GM19193 (cell line): Measurements from ENCODE around the gene MED12L.

Source experiments
- POLR2A ChIP-seq: IDR thresholded peaks from 4 replicates; pipeline ENCODE4 v1.6.1; 2011; ENCODE audit not compliant: insufficient read depth, insufficient read length; ENCODE audit errors: extremely low read depth

MED12L gene

DNA sequence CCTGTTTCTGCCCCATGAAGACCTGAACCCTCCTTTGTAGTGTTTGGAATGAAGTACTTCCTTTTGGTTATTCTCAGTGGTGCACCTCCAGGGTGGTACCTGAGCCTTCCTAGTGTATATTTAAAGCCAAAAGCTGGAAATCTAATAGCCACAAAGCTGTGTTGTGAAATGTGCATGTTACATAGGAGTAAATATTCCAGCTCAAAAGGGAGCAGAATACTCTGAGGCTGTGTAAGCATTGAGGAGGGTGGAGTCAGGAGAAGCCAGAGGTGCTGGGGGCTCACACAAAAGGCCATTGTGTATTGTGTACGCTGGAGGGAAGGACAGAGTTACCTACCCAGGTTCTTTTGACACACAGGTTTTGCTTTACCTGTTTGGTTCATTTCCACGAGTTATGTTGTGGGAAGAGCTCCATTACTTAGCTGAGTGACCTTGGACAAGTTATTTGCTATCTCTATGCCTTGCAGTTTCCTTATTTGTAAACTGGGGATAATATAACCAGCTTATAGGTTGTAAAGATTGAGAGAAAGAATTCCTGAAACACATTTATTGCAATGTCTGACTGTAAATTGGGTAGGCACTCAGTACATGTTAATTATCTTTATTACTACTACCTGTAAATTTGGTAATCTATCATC, 92.9 kb downstream of the MED12L start:
- TF ChIP-seq POLR2A = no peak

DNA sequence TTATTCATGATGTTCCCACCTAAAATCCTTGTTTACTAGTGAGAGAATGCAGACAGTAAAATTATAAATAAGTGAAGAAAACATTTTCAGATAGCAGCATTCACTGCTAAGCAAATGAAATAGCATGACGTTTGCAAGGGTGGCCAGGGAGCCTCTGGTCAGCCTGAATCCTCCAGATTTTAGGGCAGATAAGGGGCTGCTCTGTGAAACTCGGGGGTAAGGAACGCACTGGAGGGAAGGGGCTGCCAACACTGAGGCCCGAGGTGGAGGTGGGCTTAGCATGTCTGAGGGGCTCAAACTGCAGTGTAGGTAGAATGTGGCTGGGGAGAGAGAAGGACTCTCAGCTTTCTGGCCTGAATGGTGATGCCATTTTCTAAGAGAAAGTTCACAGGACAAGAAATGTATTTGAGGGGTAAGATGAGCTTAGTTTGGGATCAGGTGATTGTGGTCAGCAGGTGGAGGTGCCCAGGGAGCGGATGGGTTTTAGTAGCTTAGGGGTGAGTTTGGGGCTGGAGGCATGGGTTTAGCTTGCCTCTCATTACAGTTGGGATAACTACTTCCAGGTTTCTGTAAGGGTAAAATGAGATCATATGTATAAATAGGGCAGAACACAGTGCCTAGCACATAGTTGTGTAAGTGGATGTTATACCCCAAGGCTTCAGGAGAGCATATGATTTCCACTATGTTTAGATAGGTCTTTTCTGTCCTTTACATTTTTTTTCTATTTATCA, 97.0 kb downstream of the MED12L start:
- no peak for TF ChIP-seq POLR2A

DNA sequence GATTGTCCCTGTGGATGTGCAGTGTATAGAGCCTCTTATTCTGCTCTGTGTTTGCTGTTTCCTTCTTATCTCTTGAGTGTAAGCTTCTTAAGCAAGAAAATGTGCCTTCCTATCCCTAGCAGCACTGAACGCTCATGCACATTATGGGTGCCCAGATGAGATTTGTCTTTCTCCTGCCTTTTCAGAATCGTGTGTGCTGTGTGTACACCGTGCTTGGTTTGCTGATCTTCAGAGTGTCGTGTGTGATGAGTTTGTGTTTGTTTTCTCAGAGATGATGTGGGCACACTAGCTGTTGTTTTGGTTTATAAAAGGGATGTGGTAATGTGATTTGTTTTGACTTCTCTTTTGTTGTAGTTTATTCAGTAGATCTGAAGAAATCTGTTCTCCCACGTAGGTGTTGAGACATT, 97.8 kb downstream of the MED12L start:
- TF ChIP-seq POLR2A = no peak

DNA sequence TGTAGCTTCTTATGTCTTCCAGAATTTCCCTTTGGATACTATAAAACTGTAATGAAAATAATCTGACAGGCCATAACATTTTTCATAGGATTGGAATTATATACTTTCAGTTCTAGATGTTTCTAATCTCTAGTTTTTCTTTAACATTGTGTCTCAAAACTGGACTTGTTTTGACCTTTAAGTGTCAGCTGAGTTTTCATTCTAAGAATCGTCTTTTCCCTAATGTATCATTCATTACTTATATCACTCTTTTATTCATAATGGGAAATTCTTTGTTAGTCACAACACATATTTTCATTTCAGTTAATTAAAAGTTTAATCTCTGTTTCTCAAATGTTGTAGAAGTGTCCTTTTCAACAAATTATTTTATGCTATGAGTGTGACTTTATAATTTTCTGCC, 105.6 kb downstream of the MED12L start:
- TF ChIP-seq POLR2A = no peak

DNA sequence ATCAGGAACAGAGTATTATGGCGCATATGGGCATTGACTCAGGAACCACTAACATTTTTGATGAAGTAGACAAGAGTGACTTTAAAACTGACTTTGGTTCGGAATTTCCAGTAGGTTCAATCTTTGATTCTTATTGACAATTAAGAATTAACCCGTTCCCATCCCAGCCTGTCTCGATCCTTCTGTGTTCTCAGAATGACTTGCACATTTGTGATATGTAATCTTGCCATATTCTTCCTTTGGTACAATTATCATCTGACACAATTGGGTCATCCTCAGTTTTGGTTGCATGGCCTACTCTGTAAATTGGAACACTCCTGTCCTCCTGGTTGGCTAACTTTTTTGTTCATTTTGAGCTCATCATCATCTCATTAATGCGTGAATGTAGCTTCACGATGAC, 107.1 kb downstream of the MED12L start:
- TF ChIP-seq POLR2A = no peak

DNA sequence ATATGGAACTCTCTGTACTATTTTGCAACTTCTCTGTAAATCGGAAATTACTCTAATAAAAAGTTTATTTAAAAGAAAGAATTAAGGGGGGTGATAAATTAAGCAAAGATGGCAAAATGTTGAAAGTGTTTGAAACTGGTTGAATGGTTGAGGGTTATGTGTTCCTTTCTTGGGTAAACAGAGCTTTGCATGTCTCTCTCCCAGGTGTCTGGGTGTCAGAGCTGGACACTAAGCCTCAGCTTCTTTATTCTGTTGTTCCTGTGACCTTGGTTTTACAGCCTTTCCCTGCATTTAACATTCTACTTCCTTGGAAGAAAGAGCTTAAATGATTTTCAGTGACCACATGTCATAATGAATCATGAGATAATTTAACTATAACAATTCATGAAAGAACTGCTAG, 110.4 kb downstream of the MED12L start:
- no peak for TF ChIP-seq POLR2A

DNA sequence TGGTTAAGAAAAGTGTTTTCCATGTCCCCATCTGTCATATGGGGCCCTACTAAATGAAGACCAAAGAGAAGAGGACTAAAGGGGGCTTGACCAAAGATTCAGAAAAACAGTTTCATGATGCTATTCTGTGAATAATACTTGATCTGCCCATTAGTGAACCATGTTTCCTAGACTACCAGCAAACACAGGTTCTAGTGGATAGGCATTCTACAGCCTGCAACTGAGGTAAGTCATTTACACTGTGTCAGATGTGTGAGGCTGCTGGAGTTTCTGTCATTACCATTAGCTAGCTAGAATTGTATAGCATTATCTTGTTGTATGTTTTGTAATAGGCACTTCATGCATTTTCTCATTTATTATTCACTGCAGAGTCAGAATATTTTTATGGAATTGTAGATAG, 111.0 kb downstream of the MED12L start:
- TF ChIP-seq POLR2A = no peak

DNA sequence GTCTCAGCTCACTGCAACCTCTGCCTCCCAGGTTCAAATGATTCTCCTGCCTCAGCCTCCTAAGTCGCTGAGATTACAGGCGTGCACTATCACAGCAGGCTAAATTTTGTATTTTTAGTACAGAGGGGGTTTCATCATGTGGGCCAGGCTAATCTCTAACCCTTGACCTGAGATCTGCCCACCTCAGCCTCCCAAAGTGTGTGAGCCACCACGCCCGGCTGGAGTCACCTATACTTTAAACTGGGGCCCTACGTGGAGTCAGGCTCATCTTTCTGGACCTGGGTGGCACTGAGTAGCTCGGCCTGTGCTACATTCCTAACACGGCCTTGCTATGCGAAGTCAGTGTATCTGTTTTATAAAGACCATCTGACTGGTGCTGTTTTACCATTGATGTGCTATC, 111.8 kb downstream of the MED12L start:
- TF ChIP-seq POLR2A = no peak

DNA sequence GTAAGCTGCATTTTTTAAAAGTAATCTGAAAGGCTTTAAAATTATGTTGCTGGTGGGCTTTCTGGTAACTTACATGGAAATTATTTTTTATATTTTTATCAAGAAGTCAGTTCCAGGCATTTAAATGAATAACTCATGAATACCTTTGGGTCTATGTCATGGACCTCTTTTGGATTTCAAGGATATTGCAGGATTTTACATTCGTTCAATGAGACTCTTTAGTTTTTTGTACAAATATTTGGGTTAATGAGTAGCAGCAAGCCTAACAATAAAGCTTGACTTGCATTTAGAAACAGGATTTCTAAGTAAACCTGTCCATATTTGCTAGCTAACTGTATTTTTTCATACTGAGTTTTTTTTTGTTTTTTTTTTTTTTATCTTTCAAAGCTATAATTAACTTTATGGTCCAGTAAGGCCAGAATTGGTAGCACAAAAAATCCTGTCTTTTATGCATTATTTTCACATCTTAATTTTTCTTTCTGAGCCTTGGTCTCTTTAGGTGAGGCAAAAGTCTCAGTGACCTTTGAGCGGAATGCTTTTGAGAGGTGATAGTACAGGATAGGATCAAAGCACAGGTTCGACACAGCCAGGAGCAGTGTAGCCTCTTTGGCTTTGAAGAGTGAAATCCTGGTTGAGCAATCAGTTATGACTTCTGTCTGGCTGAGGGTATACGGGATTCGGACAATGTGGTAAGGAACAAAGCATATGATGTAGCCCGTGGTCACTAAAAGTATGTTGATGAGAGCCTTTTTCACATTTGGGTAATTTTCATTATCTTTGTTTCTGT, 112.7 kb downstream of the MED12L start:
- no peak for TF ChIP-seq POLR2A

DNA sequence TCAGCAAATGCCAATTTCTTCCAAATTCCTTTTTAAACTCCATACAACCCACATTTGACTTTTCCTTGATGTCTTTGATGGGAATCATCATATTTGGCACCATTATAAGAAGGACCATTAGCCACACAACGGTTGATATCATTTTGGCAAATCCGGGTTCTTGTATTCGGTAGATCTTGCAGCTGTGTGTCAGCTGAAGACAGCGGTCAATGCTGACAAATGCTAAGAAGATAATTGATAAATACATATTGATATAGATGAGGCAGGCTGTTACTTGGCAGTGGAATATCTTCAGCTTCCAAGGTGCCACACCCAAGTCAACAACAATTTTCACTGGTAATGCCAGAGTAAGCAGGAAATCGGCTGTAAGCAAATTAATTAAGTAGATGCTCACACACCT, 113.4 kb downstream of the MED12L start:
- no peak for TF ChIP-seq POLR2A

DNA sequence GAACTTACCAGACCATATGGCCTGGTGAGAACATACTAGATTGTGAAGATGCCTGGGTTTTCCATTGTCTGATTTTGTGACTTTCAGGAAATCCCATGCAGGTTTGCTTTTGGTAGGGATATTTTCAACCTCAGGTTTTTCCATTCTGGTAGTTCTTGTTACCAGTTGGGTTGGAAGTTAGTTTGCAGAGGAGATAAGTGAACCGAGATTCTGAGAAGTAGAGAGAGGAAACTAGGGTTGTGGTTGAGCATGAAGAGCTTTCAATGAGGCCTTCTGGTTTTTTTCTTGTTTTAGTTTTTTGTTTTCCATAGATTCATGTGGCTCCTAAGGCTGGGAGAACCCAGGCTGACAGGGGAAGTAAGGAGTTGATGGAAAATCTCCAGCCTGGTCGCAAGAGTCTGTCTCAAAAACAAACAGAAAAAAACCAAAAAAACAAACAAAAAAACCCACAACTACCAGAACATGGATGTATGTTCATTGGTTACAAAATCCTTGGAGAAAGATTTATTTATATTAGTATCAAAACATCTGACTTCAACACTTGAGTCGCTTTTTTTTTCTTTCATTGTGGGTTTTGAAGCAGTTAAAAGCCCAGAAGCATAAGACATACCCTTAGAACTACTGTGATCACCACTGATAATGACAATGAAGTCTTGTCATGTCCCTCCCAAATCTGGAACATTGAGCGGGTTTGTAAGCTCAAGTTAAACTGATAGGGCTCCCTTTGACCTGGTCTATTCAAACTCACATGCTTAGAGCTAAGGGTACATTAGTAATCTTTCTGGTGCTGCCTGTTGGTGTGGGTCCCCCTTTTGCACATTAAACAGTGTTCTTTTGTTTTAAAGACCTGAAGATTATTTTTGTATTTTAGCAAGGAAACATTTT, 114.3 kb downstream of the MED12L start:
- no peak for TF ChIP-seq POLR2A

DNA sequence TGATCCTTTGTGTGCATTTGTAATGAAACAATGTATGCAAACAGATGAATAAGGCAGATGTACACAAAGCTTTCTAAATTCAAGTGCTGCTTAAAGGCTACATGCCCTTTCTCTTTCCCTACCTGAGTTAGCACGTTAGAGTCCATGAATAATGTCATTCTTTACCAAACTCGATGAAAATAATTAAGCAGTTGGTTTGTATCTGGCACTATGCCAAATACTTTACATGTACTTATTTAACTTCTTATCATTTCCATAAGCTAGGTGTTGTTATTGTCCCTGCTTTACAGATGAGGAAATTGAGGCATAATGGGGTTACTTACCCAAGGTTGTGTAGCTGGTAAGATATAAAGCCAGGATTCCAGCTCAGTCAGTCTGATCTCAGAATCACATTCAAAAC, 115.1 kb downstream of the MED12L start:
- no peak for TF ChIP-seq POLR2A

DNA sequence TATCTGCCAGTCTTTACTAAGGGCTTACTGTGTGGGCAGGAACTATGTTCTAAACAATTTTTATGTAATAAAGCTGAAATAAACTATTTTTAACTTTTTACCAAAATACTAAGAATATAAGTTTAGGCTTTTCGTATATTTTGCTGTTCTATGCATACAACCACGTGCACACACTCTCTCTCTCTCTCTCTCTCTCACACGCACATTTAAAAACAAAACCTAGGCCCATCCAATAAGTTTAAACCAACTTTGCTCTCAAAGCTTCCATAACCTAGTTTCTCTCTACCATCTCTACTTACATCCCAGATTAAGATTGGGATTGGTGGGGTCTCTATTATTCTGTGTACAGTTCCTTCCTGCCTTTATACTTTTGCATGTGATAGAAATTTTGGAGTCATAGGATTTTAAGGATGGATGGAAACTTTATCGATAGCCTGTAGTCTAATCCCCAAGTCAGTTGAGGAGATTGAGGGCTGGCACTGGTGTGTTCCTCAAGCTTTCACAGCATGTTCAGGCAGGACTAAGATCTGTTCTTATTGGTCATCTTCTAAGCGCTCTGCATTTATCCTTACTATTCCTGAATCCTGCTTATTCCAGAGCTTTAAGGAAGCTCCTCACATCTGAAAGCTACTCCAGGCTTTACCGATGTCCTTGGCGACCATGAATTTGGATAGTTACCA, 115.7 kb downstream of the MED12L start:
- TF ChIP-seq POLR2A = no peak

DNA sequence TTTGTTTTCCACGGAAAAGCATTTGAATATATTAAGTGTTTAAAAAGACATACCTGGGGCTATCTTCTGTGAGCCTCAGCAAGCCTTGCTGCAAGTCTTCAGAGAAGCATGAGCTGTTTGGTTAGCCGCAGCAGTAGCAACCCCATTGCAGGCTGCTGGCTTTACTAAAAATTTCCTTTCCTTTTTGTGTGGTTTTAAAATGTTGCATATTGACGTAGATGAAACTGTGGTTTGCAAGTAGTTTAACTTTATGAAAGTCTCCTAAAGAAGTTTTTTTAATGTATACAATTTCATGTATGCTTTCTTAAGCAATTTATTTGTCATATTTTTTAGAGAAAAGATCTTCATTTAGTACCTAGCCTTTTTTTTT, 117.6 kb downstream of the MED12L start, which contains the start of gene GPR171:
TSS of gene GPR171 (minus strand) at position 166 of the 370 bp plus-strand sequence. CDS start 3,830 bp downstream, outside the sequence.
- TF ChIP-seq POLR2A = no peak

DNA sequence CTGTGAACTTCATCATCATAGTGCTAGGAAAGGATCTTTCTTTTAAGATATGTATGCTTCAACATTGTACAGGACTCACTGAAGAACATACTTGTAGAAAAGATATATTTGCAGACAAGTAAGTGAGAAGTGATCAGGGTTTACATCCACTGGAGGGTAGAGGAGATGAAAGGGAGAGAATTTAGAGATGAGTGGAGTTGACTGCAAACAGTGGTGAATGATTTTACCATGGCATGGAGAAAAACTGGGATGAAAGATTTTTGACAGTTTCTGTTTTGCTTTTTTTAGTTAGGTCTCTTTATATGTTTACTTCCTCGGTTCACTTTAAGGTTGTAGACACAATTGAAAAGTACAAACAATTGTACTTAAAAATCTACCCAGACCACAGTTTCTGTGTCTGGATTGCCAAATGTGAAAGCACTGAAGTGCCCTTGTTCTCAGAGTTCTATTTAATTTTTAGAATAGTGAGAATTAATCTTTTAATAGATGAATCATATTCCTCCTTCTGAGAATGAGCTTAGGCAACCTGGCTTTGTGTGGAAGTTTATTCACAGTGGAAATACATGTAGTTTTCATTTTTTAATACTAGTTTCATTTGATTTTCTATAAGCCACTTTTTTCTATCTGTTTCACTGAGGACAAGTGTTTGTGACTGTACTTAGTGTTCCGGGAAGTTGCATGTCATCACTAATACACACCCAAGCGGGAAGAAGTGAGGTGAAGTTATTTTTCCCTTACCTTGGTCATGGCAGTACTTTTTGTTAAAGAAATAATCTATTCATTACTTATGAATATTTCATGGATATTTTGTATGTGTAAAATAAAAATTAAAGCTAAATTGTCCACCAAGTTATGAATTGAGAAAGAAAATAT, 119.3 kb downstream of the MED12L start:
- no peak for TF ChIP-seq POLR2A
